ENCODE measurements around the gene IFI27. TPM values are rescaled to one million over a fixed set of nuclear protein-coding genes. Genes with fewer than 3 reads are reported as not detected.

Gene IFI27
- total RNA-seq, 1 experiment from 2014 or later: 2.6 TPM

DNA sequence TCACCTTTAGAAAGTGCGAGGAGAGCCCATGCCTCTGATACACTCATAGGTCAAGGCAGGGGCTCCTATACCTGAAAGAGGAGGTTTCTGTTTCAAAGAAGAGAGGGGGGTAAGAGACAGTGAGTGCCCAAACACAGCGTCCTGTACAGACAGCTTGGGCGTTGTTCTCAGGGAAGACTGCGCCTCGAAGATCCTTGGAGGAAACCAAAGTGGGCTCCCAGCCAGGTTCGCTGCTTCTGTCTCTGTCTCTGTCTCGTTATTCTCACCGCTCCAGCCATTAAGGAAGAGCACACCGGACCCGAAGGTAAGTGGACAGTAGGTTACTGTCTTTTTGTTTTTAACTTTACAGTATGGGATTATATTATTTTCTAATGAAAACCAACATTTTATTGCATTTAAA is 5.8 kb upstream of the IFI27 start:
- no peaks in the 10 kb centered on the region for H3K36me3 Mint-ChIP-seq (ENCODE audit: insufficient read depth, unreplicated experiment)
- no TSS peak for BruUV-seq (replicated peaks)
- Histone ChIP-seq H3K4me3 (ENCODE audit: low read depth, low read length) (no peak overlapping the region), H3K36me3 (ENCODE audit: control insufficient read depth, insufficient read depth, low read length) (no peaks in the 10 kb centered on the region), H3K27me3 (replicated peaks; ENCODE audit: control insufficient read depth, insufficient read depth, low read length) (no peaks in the 10 kb centered on the region), H3K4me1 (no peaks in the 10 kb centered on the region), H3K9me3 (no peaks in the 10 kb centered on the region)
- ChIA-PET POLR2A (no interaction called here), CTCF (interaction anchor here (0.7 kb wide), 1 partner anchor 76 kb away, joined by 3 read pairs; no protein-coding TSS in a partner anchor)
- H3K4me3 Mint-ChIP-seq (ENCODE audit: unreplicated experiment): no peak overlapping the region
- no peaks in the 10 kb centered on the region for H3K27me3 Mint-ChIP-seq (ENCODE audit: insufficient read depth, unreplicated experiment)
- TF ChIP-seq, protein P1, sequence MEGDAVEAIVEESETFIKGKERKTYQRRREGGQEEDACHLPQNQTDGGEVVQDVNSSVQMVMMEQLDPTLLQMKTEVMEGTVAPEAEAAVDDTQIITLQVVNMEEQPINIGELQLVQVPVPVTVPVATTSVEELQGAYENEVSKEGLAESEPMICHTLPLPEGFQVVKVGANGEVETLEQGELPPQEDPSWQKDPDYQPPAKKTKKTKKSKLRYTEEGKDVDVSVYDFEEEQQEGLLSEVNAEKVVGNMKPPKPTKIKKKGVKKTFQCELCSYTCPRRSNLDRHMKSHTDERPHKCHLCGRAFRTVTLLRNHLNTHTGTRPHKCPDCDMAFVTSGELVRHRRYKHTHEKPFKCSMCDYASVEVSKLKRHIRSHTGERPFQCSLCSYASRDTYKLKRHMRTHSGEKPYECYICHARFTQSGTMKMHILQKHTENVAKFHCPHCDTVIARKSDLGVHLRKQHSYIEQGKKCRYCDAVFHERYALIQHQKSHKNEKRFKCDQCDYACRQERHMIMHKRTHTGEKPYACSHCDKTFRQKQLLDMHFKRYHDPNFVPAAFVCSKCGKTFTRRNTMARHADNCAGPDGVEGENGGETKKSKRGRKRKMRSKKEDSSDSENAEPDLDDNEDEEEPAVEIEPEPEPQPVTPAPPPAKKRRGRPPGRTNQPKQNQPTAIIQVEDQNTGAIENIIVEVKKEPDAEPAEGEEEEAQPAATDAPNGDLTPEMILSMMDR (IDR thresholded peaks at IDR 0.05; ENCODE audit: insufficient read depth in 1 of 2, low read depth in 1 of 2, low read length in 1 of 2, severe bottlenecking in 1 of 2, unreplicated experiment in 1 of 2): no peak
- H3K27ac Mint-ChIP-seq (ENCODE audit: unreplicated experiment): no peak overlapping the region
- no peaks in the 10 kb centered on the region for H3K4me1 Mint-ChIP-seq (ENCODE audit: low read depth, unreplicated experiment)
- H3K9me3 Mint-ChIP-seq (ENCODE audit: unreplicated experiment): no peaks in the 10 kb centered on the region
- intact Hi-C loops (cut with micrococcal nuclease; ENCODE audit: unreplicated experiment): no loop called here
- DNase-seq: no peak

DNA sequence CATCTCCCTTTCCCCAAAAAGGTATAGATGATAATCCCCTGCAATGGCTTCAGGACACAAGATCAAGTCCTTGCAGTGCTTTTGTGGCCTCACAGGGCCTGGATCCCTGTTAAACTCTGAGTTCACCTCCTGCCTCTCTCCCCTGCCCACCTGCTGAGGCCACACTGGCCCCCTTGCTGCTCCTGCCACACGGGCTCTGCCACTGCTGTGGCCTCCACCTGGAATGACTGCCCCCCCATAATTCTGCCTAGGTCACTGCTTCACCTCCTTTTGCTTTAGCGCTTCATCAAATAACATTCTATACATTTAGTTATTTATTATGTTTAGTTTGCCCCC is 653 bp upstream of the IFI27 start:
- Mint-ChIP-seq H3K9me3 (ENCODE audit: unreplicated experiment) (no peaks in the 10 kb centered on the region), H3K36me3 (ENCODE audit: insufficient read depth, unreplicated experiment) (no peaks in the 10 kb centered on the region), H3K4me1 (ENCODE audit: low read depth, unreplicated experiment) (no peaks in the 10 kb centered on the region), H3K27ac (ENCODE audit: unreplicated experiment) (peak overlapping the region; percentile 46), H3K27me3 (ENCODE audit: insufficient read depth, unreplicated experiment) (no peaks in the 10 kb centered on the region), H3K4me3 (ENCODE audit: unreplicated experiment) (no peak overlapping the region)
- intact Hi-C loops (cut with micrococcal nuclease; ENCODE audit: unreplicated experiment): no loop called here
- Histone ChIP-seq H3K4me3 (ENCODE audit: low read depth, low read length) (no peak overlapping the region), H3K27me3 (replicated peaks; ENCODE audit: control insufficient read depth, insufficient read depth, low read length) (no peaks in the 10 kb centered on the region), H3K36me3 (ENCODE audit: control insufficient read depth, insufficient read depth, low read length) (no peaks in the 10 kb centered on the region), H3K9me3 (no peaks in the 10 kb centered on the region), H3K4me1 (no peaks in the 10 kb centered on the region)
- TF ChIP-seq, protein P1 (IDR thresholded peaks at IDR 0.05; ENCODE audit: insufficient read depth in 1 of 2, low read depth in 1 of 2, low read length in 1 of 2, severe bottlenecking in 1 of 2, unreplicated experiment in 1 of 2): no peak
- POLR2A ChIA-PET: no interaction called here
- DNase-seq: no peak
- CTCF ChIA-PET: no interaction called here
- BruUV-seq (replicated peaks): no TSS peak

DNA sequence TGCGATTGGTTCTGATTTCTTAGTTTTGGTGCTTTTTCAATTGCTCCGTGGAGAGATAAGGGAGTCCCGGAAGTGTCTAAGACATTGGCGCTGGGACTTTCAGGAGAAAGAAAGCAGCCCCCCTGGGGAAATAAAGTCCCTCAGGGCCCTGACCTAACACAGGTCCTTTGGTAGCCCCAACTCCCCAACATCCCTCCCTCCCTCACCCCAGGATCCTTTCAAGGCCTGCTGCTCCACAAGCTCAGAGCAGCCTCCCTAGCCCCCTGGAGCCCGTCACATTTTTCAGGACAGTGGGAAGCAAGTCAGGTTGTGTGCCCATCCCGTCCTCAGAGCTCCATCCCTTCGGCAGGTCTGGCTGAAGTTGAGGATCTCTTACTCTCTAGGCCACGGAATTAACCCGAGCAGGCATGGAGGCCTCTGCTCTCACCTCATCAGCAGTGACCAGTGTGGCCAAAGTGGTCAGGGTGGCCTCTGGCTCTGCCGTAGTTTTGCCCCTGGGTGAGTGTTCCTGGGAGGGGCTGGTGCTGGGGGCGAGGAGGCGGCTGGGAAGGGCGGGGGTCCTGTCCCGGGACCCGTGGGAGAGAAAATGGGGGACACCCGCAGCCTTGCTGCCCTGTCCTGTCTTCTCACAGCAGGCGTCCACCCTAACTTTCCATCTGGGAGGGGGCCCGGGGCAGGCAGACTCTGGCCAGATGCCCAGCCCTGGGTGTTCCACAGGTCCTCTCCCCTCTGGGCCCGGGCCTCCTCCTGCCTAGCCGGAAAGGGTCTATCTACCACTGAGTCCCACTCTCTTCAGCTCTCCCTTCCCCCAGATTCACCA is 950 bp downstream of the IFI27 start:
- Histone ChIP-seq H3K36me3 (ENCODE audit: control insufficient read depth, insufficient read depth, low read length) (no peaks in the 10 kb centered on the region), H3K4me1 (no peaks in the 10 kb centered on the region), H3K4me3 (ENCODE audit: low read depth, low read length) (no peak overlapping the region), H3K9me3 (no peaks in the 10 kb centered on the region), H3K27me3 (replicated peaks; ENCODE audit: control insufficient read depth, insufficient read depth, low read length) (no peaks in the 10 kb centered on the region)
- BruUV-seq (replicated peaks): no TSS peak
- no peak for DNase-seq
- Mint-ChIP-seq H3K4me3 (ENCODE audit: unreplicated experiment) (no peak overlapping the region), H3K27ac (ENCODE audit: unreplicated experiment) (no peak overlapping the region), H3K9me3 (ENCODE audit: unreplicated experiment) (no peaks in the 10 kb centered on the region), H3K27me3 (ENCODE audit: insufficient read depth, unreplicated experiment) (no peaks in the 10 kb centered on the region), H3K4me1 (ENCODE audit: low read depth, unreplicated experiment) (no peaks in the 10 kb centered on the region), H3K36me3 (ENCODE audit: insufficient read depth, unreplicated experiment) (no peaks in the 10 kb centered on the region)
- intact Hi-C loops (cut with micrococcal nuclease; ENCODE audit: unreplicated experiment): no loop called here
- ChIA-PET POLR2A (no interaction called here), CTCF (interaction anchor here (0.6 kb wide), 1 partner anchor 1587 kb away, joined by 4 read pairs; no protein-coding TSS in a partner anchor)
- TF ChIP-seq, protein P1 (IDR thresholded peaks at IDR 0.05; ENCODE audit: insufficient read depth in 1 of 2, low read depth in 1 of 2, low read length in 1 of 2, severe bottlenecking in 1 of 2, unreplicated experiment in 1 of 2): no peak

Measured in Caco-2 (cell line).